Transverse colon (tissue), 4 donors: ENCODE results near the gene ZNF236.

Experiments used
- EP300 ChIP-seq: sonication (generic); formaldehyde crosslinking; IDR thresholded peaks from one replicate; pipeline ENCODE4 v1.6.1; 2017; ENCODE audit warnings: antibody characterized with exemption, low read depth
- POLR2AphosphoS5 ChIP-seq, 3 donors: sonication (generic); formaldehyde crosslinking; IDR thresholded peaks; one replicate each; pipeline ENCODE4 v1.6.1; 2016; ENCODE audit warnings: antibody characterized with exemption in 3 of 3
- TF ChIP-seq, protein P1 (sequence below), 5 experiments: fragments of 200-600 bp in 3 of 5; fragments of 450-650 bp in 2 of 5; sonication (generic) in 3 of 5; IDR thresholded peaks; 1 replicate in 2 of 5; 2 replicates in 3 of 5; pipeline ENCODE4 v1.5.1; 2016 to 2017; ENCODE audit warnings: antibody characterized with exemption in 5 of 5, inconsistent platforms in 3 of 5, mild to moderate bottlenecking in 2 of 5, moderate library complexity in 1 of 5

DNA sequence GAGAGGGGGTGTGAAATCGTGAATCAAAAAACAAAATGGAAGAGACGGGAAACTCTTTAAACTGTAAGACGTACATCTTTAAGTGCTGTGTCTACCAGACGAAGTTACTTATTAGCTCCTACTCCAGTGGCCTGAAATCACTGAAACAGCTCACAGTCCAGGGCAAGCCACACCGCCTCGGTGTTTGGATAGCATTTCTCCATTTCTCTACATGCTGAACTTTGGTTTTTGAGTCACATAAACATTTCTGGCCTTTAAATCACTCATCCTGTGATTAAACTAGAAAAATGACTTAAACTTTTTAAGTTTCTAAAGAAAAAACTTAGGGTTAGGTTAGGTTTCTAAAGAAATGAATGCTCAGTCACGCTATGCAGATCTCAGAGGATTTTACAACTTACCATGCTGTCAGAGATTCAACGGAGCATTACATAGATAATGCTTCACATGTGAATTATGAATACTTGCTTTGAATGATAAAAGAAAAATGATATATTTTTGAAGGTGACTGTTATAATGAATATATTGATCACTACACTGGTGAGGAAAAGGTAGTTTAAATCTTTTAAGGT, 171.8 kb downstream of the ZNF236 start:
- TF ChIP-seq, protein P1, sequence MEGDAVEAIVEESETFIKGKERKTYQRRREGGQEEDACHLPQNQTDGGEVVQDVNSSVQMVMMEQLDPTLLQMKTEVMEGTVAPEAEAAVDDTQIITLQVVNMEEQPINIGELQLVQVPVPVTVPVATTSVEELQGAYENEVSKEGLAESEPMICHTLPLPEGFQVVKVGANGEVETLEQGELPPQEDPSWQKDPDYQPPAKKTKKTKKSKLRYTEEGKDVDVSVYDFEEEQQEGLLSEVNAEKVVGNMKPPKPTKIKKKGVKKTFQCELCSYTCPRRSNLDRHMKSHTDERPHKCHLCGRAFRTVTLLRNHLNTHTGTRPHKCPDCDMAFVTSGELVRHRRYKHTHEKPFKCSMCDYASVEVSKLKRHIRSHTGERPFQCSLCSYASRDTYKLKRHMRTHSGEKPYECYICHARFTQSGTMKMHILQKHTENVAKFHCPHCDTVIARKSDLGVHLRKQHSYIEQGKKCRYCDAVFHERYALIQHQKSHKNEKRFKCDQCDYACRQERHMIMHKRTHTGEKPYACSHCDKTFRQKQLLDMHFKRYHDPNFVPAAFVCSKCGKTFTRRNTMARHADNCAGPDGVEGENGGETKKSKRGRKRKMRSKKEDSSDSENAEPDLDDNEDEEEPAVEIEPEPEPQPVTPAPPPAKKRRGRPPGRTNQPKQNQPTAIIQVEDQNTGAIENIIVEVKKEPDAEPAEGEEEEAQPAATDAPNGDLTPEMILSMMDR (IDR thresholded peaks at IDR 0.05), result no peak
- TF ChIP-seq EP300 (no peak), POLR2AphosphoS5 (IDR thresholded peaks at IDR 0.05) (no peak)
